Smooth muscle cell of the brain vasculature (primary cell): ENCODE measurements around the gene UVSSA.

ENCODE experiments used
- DNase-seq: peaks from one replicate; pipeline ENCODE4 v3.0.0-alpha.2; 2012; ENCODE audit warnings: low read depth, low spot score

Gene UVSSA

DNA sequence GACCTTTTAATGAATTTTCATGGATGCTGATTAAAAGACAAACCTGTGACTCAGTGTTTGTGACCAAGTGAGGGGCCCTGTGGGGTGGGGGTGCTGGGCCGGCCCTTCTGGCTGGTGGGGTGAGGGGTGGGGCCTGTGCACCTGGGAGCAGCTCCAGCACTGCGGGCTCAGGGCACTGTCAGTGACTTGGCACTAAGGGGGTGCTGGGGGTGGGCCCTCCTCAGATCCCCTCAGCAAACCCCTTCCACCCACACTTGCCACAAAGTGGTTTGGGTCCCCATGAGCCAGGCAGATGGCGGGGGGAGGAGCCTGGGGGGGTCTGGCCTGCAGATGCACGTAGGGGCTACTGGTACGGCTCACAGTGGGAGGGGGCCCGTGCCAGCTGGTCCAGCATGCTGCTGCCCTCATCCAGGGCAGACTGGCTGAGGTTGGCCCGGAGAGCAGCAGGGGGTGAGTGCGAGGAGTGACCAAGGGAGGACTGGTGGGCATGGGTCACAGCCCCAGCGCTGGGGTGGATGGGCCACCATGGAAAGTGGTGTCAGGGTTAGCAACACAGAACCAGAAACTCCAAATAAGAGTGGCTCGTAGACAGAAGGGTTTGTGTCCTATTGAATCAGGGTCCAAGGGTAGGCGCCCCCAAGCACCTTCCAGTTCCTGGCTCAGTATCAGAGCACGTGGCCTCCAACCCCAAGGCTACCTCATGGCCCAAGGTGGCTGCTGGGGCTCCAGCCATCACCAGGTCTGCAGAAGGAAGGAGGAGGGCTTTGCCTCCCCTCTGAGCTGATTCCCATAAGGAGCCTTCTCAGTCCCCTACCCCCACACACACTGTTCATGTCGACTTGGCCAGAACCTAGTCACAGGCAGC is 49.2 kb downstream of the UVSSA start:
- no peak for DNase-seq

DNA sequence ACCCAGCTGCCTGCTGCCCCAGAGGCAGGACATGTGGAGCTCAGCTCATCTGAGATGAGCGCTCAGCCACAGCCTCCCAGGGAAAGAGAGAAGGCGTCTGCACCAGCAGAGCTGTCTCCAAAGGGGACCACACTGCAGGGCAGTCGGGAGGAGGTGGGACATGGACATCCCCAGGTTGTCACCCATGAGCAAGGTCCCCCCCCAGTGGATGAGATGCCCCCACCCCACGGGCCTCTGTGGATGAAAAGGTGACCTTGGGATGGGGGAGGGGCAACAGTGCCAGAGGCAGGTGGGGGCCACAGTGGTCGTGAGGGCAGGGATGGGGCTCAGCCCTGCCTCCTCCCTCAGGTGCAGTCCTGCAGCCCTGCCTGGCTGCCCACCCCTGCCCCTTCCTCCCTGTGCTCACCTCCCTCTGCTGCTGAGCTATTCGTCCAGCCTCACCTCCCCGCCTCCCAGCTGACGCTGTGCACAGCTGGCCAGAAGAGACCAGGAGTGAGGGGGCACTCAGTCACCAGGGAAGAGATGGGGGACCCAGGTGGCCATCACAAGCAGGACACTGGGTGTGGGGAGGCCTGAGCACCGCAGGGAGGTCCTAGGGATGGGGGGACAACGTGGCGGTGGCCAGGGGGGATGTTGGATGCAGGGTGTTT is 49.9 kb downstream of the UVSSA start:
- no peak for DNase-seq

DNA sequence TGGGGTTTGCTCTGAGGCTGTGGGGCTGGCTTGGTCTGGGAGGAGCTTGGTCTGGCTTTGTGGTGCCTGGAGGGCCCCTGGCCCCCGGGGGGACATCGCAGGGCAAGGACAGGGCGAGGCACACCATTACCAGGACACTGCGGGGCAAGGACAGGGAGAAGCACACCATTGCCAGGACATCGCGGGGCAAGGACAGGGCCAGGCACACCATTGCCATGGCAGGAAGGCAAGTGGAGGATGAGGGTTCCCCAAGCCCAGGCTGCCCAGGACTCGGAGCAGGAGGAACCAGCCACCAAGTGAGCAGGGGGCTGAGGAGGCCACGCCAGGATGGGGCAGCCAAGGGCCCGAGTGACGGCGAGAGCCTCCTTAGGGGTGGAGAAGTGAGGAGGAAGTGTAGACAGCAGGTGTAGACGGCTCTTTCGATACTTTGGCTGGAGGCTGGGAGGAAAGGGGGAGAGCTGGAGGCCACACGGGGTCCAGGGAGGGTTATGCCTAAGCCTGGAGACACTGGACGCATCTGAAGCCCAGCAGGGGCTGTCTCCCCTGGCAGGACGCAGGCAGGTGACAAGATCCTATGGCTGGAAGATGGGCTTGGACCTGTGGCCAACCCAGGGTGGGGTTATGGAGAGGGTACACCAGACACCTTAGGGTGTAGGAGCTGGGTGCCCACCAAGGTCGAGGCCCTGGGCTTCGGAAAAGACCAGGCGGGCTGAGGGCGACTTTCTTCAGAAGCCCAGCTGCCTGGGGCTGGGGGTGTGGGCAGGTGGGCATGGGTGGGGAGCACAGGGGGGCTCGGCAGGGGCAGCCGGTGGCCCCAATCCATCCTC is 51.9 kb downstream of the UVSSA start:
- DNase-seq: no peak

DNA sequence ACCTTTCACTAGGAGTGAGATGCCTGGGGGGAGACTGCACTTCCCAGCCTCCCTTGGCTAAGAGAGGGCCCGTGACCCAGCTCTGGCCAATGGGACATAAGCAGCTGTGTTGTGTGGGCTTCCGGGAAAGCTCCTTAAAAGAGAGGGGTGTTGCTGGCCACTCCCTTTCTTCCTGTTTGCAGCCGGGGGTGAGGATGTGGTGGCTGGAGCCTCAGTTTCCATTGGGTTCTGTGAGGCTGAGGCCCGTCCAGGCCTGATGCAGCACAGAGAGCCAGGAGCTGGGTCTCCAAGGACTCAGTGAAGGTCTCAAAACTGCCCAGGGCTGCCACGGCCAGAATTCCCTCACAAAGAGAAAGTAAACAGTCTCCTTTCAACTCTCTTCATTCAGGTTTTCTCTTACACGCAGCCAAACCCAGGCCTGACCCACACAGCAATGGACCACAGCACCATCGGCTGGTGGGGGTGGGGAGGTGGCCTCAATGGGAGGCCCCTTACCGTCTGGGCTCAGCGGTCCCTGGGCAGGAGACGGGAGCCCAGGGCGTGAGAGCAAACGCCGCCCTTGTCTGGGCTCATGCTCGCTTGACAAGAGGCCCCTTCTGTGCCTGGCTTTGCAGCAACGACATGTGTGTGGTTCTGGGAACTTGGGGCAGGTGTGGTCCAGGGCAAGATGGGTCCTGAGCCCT is 52.6 kb downstream of the UVSSA start:
- DNase-seq: no peak

GRCh38 chr4:1400191-1400805 is 53.3 kb downstream of the UVSSA start:
- no peak for DNase-seq

- DNase-seq: no peak
Measured at GRCh38 chr4:1400831-1401408, 53.9 kb downstream of the UVSSA start.

DNA sequence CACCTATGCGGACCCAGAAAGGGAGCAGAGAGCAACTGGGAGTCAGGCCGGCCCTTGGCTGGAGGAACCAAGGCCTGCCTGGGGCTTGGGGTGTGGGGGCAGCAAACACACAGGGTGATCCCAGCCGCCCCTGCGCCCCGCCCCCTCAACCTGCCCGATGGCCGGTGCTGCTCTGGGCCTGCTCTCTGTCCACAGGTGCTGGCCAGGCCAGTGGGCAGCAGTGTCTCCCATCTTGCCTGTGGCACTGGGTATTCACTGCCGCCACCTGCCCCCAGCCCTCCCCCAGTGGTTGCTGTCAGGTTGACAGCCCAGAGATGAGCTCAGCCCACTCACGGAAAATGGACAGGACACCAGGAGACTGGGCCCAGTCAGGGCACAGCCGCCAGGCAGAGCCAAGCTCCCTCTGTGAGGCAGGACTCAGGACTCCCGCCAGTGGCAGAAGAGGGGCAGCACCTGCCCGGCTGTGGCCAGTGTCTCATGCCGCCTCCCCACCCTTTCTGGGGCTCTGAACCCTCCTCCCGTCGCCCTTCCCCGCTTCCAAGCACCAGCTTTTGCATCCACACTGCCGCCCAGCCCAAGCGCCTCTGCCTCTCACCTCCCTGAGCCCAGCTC is 54.5 kb downstream of the UVSSA start:
- no peak for DNase-seq

GRCh38 chr4:1402021-1402515 is 55.1 kb downstream of the UVSSA start:
- no peak for DNase-seq

DNA sequence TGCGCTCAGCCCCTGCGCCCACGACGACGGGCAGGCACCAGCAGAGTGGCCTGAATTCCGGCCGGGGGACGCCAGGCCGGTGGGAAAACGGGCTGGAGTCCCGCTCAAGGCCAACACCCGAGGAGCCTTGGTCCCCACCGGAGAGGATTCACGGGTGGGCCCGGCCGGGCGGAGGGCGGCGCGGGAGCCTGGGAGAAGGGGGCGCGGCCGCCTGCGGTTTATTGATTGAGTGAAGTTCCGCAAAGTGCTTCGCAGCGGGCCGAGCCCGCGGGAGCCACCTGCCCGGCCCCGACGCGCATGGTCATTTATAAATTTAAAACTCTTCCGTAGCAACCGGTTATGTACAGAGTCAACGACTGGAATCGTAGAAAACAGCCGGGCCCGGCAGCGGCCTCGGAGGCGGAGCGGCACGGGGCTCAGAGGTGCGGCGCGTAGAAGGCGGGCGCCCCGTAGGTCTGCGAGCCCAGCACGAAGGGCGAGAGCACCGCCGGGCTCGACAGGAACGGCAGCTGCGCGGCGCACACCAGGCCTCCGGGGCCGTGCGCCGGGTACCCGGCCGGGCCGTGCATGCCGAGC is 55.6 kb downstream of the UVSSA start:
- DNase-seq: no peak

- no peak for DNase-seq
Measured at GRCh38 chr4:1403177-1403583, 56.2 kb downstream of the UVSSA start.

DNA sequence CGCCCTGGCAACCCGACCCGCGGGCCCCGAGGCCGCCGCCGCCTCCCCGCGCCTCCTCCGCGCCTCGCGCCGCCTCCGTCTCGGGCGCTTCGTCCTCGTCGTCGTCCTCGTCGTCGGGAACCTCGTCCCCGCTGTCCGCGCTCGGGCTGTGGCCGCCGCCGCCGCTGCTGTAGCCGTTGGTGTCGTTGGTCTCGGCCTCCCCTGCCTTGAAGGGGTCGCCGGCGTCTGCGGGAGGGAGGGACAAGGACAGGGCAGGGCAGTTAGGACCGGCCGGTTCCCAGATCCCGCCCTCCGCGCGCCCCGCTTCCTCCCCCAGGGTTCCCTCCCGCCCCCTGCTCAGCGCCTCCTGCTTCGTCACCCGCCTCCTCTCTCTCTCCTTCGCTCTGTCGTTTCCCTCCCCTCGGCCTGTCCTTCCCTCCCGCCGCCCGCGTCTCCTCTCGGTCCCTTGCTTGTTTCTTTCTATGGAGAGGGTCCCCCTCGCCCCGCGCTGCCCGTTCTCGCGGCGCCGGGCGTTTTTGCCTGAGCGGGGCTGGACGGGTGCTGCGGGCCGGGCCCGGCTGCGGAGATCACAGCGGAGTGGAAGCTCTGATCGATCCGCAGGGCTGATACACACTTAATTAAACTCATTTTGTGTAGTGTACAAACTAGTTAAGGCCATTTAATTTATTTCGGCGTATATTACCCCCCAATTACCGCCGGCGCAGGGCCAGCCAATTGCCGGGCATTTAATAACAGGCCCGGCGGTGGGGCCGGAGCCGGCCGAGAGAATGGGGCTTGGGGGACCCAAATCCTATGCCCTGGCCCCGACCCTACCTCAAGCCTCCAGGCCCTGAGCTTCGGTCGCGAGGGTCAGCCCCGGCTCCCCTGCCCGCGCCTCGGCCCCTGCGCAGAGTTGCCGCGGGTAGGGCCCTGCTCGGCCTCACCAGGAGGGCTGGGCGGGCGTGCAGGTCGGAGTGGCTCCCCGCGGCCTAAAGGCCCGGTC is 56.9 kb downstream of the UVSSA start:
- DNase-seq: no peak

GRCh38 chr4:1404573-1405253 is 57.7 kb downstream of the UVSSA start:
- no peak for DNase-seq

DNA sequence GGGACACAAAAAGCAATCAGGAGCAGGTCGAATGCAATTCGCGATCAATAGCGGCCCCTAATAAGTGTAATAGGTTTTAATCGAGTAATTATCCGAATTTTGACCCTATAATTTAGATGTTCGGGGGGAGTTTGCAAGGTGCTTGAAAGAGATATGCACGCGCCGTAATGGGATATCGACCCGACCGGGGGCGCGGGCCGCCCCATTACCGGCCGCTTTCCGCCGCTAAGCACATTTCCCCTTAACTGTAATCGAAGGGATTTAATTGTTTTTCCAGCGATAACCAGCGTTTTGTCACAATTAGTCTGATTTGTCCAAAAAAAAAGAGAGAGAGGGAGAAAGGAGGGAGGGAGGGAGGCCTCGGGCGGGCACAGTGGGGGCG is 58.2 kb downstream of the UVSSA start:
- no peak for DNase-seq

- DNase-seq: no peak
Measured at GRCh38 chr4:1405636-1406393, 58.8 kb downstream of the UVSSA start.

DNA sequence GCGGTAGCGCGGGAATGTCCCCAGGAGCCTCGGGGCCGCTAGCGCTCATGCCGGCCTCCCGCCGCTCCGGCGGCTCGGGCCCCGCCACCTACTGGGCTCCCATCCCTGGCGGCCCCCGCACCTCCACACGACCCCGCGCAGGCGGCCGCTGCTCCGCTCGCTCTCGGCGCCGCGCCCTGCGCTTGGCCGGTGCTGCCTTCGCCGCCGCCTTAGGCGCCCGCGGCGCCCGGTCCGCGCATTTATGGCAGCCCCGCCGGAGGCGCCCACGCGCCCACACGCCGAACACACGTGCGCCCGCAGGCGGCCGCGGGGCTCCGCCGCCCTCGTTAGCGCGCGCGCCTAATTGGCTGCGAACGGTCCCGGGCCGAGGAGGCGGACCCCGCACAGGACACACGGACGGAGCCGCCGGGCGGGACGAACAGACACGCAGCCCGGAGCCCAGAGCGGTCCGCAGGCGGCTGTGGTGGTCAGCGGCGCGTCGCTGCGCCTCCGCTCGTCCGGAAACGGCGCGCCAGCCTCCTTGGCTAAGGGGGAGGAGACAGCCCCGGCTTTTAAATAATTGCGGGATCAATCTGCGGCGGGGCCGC is 59.5 kb downstream of the UVSSA start, which contains the start of gene NKX1-1:
Gene NKX1-1, minus strand, starts transcription at position 49 of the 587 bp plus-strand sequence. Its CDS starts 0 bp downstream, at position 49.
- no peak for DNase-seq

DNA sequence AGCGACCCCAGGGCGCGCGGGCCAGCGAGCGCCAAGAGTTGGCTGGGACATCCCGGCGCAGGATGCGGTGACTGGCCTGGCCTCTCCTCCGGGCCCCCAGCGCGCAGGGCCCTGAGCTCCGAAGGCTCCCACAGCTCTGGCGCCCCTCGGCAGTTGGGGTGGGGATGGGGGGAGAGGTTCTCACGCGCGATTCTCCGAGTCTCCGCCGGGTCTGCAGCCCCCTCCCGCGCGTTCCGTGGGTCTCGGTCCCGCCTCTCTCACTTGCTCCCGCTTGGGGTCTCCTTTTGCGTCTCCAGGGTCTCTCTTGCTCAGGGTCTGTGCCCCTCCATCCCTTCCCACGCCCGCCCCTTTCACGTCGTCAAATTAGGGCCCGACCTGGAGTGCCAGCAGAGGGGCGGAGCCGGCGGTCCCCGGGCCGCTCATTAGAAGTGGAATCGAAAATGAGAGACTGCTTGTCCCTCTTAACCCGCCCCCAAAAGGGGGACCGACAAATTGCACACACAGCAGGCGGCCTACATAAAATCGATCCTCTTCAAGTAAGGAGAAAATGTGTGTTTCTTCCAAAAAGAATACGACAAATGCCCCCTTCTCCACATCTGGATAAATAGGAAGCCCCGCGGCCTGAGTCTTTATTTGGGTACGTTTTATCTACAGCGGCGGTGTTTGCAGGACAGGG is 60.1 kb downstream of the UVSSA start:
- DNase-seq: no peak
